OCI-LY1 (cell line): ENCODE measurements around the gene UBE2F.

Source experiments
- H2AFZ ChIP-seq: fragments of 200-600 bp; sonication (generic), shearing (Covaris generic); 2 replicates; pipeline ENCODE4 v1.6.0; 2014; ENCODE audit warnings: antibody characterized with exemption, mild to moderate bottlenecking, low read length
- H3F3A ChIP-seq: fragments of 200-600 bp; sonication (generic), shearing (Covaris generic); 2 replicates; pipeline ENCODE4 v1.6.0; 2014; ENCODE audit warnings: mild to moderate bottlenecking, antibody characterized with exemption, low read length, moderate library complexity; ENCODE audit not compliant: insufficient read depth
- H3K27ac ChIP-seq: fragments of 200-600 bp; sonication (generic); 2 replicates; pipeline ENCODE4 v1.5.1; 2014; ENCODE audit warnings: low read length, mixed run types, mild to moderate bottlenecking, low read depth; ENCODE audit not compliant: poor library complexity, severe bottlenecking
- H3K27me3 ChIP-seq: fragments of 200-600 bp; sonication (generic); 2 replicates; pipeline ENCODE4 v1.6.0; 2014; ENCODE audit warnings: antibody characterized with exemption, mild to moderate bottlenecking, low read length, moderate library complexity; ENCODE audit not compliant: insufficient read depth
- H3K36me3 ChIP-seq: fragments of 200-600 bp; sonication (generic); 2 replicates; pipeline ENCODE4 v1.6.1; 2014; ENCODE audit warnings: mild to moderate bottlenecking, antibody characterized with exemption, low read length, moderate library complexity, mixed read lengths; ENCODE audit not compliant: insufficient read depth
- H3K4me1 ChIP-seq: fragments of 200-600 bp; sonication (generic); 2 replicates; pipeline ENCODE4 v1.5.1; 2014; ENCODE audit warnings: mild to moderate bottlenecking, low read length, moderate library complexity; ENCODE audit not compliant: insufficient read depth, severe bottlenecking
- H3K4me2 ChIP-seq: fragments of 200-600 bp; sonication (generic), shearing (Covaris generic); 2 replicates; pipeline ENCODE4 v1.6.1; 2014; ENCODE audit warnings: low read length
- H3K4me3 ChIP-seq: fragments of 200-600 bp; sonication (generic); 2 replicates; pipeline ENCODE4 v1.5.1; 2014; ENCODE audit warnings: low read length, low read depth, mild to moderate bottlenecking, mixed read lengths; ENCODE audit not compliant: poor library complexity, severe bottlenecking
- H3K79me2 ChIP-seq: fragments of 200-600 bp; shearing (Covaris generic); 2 replicates; pipeline ENCODE4 v1.6.1; 2016; ENCODE audit warnings: mixed run types, low read length, mixed read lengths; ENCODE audit not compliant: insufficient read depth
- H3K9ac ChIP-seq: fragments of 200-600 bp; sonication (generic), shearing (Covaris generic); 2 replicates; pipeline ENCODE4 v1.6.1; 2014; ENCODE audit warnings: mild to moderate bottlenecking, low read length, mixed read lengths
- H3K9me2 ChIP-seq: fragments of 200-600 bp; sonication (generic), shearing (Covaris generic); 2 replicates; pipeline ENCODE4 v1.6.1; 2014; ENCODE audit warnings: low read depth, mild to moderate bottlenecking, low read length, mixed read lengths
- H3K9me3 ChIP-seq: fragments of 200-600 bp; shearing (Covaris generic); 2 replicates; pipeline ENCODE4 v1.6.1; 2014; ENCODE audit warnings: low read length, mixed read lengths
- H4K20me1 ChIP-seq: fragments of 200-600 bp; sonication (generic), shearing (Covaris generic); 2 replicates; pipeline ENCODE4 v1.6.0; 2016; ENCODE audit warnings: mild to moderate bottlenecking, low read length; ENCODE audit not compliant: insufficient read depth
- CTCF ChIP-seq: fragments of 200-600 bp; sonication (generic), shearing (Covaris generic); IDR thresholded peaks from 2 replicates; pipeline ENCODE4 v1.5.1; 2017; ENCODE audit warnings: mild to moderate bottlenecking, antibody characterized with exemption, low read length, moderate library complexity, mixed read lengths
- EZH2 ChIP-seq: fragments of 200-600 bp; sonication (generic), shearing (Covaris generic); IDR thresholded peaks from 2 replicates; pipeline ENCODE4 v1.8.0; 2017; ENCODE audit warnings: borderline replicate concordance, mixed run types, mild to moderate bottlenecking, antibody characterized with exemption, low read length, moderate library complexity, mixed read lengths

The UBE2F gene

GRCh38 chr2:238081561-238081960, 114.7 kb downstream of the UBE2F start:
- Histone ChIP-seq H3K4me2 (no peak overlapping the region), H3K4me1 (no peaks in the 10 kb centered on the region), H3F3A (no peaks in the 10 kb centered on the region), H3K9ac (no peak overlapping the region), H3K36me3 (peaks cover 63% of the 10 kb centered on the region), H4K20me1 (no peaks in the 10 kb centered on the region), H3K27me3 (no peaks in the 10 kb centered on the region), H2AFZ (no peak overlapping the region), H3K9me2 (no peaks in the 10 kb centered on the region), H3K79me2 (no peaks in the 10 kb centered on the region), H3K4me3 (no peak overlapping the region), H3K27ac (no peak overlapping the region), H3K9me3 (peaks cover 3% of the 10 kb centered on the region; the same call in 1 of the 2 replicates)
- TF ChIP-seq EZH2 = no peak
- no peak for TF ChIP-seq CTCF

- Histone ChIP-seq H3K4me1 (no peaks in the 10 kb centered on the region), H4K20me1 (no peaks in the 10 kb centered on the region), H3K9me2 (no peaks in the 10 kb centered on the region), H3K4me2 (no peak overlapping the region), H3K9me3 (peaks cover 3% of the 10 kb centered on the region; the same call in 1 of the 2 replicates), H3K27ac (no peak overlapping the region), H3K79me2 (no peaks in the 10 kb centered on the region), H2AFZ (no peak overlapping the region), H3K4me3 (no peak overlapping the region), H3K36me3 (peaks cover 58% of the 10 kb centered on the region), H3K27me3 (no peaks in the 10 kb centered on the region), H3K9ac (no peak overlapping the region), H3F3A (no peaks in the 10 kb centered on the region)
- TF ChIP-seq EZH2 (no peak), CTCF (no peak)
Observed at GRCh38 chr2:238082151-238082550, 115.3 kb downstream of the UBE2F start.

- H3K79me2 ChIP-seq = no peaks in the 10 kb centered on the region
- no peaks in the 10 kb centered on the region for H3K9me2 ChIP-seq
- H4K20me1 ChIP-seq = no peaks in the 10 kb centered on the region
- H3K4me1 ChIP-seq = no peaks in the 10 kb centered on the region
- no peak overlapping the region for H3K27ac ChIP-seq
- no peak overlapping the region for H3K9ac ChIP-seq
- no peaks in the 10 kb centered on the region for H3K27me3 ChIP-seq
- peaks cover 3% of the 10 kb centered on the region; the same call in 1 of the 2 replicates for H3K9me3 ChIP-seq
- H2AFZ ChIP-seq = no peak overlapping the region
- H3K4me3 ChIP-seq = no peak overlapping the region
- H3K36me3 ChIP-seq = peaks cover 53% of the 10 kb centered on the region
- H3F3A ChIP-seq = no peaks in the 10 kb centered on the region
- TF ChIP-seq EZH2 = no peak
- TF ChIP-seq CTCF = no peak
- H3K4me2 ChIP-seq = no peak overlapping the region
Observed at GRCh38 chr2:238082827-238083226, 116.0 kb downstream of the UBE2F start.
